HG02759 (cell line): ENCODE data around the gene DDA1.
A peak's percentile ranks its signal among the peaks of the same experiment; 100 is the strongest.

Experiments used
- ATAC-seq: cut with Tn5 transposase; IDR thresholded peaks from one replicate; pipeline ENCODE4 v1.9.1; 2021; ENCODE audit warnings: mild to moderate bottlenecking, moderate library complexity; ENCODE audit not compliant: unreplicated experiment

The DDA1 gene

GRCh38 chr19:17328517-17329365, 19.4 kb downstream of the DDA1 start:
- ATAC-seq = no peak

GRCh38 chr19:17329366-17330261, 20.3 kb downstream of the DDA1 start:
- ATAC-seq = no peak

GRCh38 chr19:17330262-17331044, 21.1 kb downstream of the DDA1 start:
- ATAC-seq = no peak

GRCh38 chr19:17331045-17331558, 21.7 kb downstream of the DDA1 start:
- no peak for ATAC-seq

- no peak for ATAC-seq
These were observed 23.0 kb downstream of the DDA1 start for GRCh38 chr19:17332360-17332676.

- no peak for ATAC-seq
These were observed 23.6 kb downstream of the DDA1 start for GRCh38 chr19:17332677-17333581.

GRCh38 chr19:17333611-17334413, 24.4 kb downstream of the DDA1 start:
- no peak for ATAC-seq

- peak; percentile 51 for ATAC-seq
These were observed 25.3 kb downstream of the DDA1 start, which contains the start of gene ANO8 for GRCh38 chr19:17334414-17335409. Gene ANO8 (minus strand): TSS chr19:17334855. CDS start chr19:17334670, 185 bp downstream.

- no peak for ATAC-seq
These were observed 26.2 kb downstream of the DDA1 start for GRCh38 chr19:17335575-17335974.

- ATAC-seq = peak; percentile 74
These were observed 27.7 kb downstream of the DDA1 start, which contains the start of gene GTPBP3 for GRCh38 chr19:17336872-17337674. Gene GTPBP3 (plus strand): TSS chr19:17337553. CDS start chr19:17337612, 59 bp downstream.

- ATAC-seq = no peak
These were observed 28.5 kb downstream of the DDA1 start for GRCh38 chr19:17337675-17338432.

- ATAC-seq = no peak
These were observed 29.2 kb downstream of the DDA1 start for GRCh38 chr19:17338433-17339078.

- ATAC-seq = no peak
These were observed 29.9 kb downstream of the DDA1 start for GRCh38 chr19:17339088-17339741.

- no peak for ATAC-seq
These were observed 31.0 kb downstream of the DDA1 start for GRCh38 chr19:17340302-17340870.

GRCh38 chr19:17340871-17341357, 31.6 kb downstream of the DDA1 start:
- ATAC-seq = no peak
